GM19455 (cell line): ENCODE results near the gene UBLCP1.
"Not testable (repeated sequence)": the region's sequence is repeated elsewhere in the genome, so short reads cannot be mapped to it uniquely, and the experiment has no call there.

ENCODE experiments used
- ATAC-seq: cut with Tn5 transposase; IDR thresholded peaks from one replicate; pipeline ENCODE4 v1.9.1; 2021; ENCODE audit not compliant: unreplicated experiment

Gene UBLCP1

GRCh38 chr5:159262859-159263568 is at the start of gene UBLCP1:
UBLCP1 (plus strand) TSS chr5:159263290; CDS start chr5:159268916, 5,626 bp downstream.
- peak; percentile 94 for ATAC-seq

GRCh38 chr5:159214486-159215271 is 48.4 kb upstream of the UBLCP1 start:
- no peak for ATAC-seq

- no peak for ATAC-seq
Observed at GRCh38 chr5:159215886-159216285, 47.2 kb upstream of the UBLCP1 start.

GRCh38 chr5:159216454-159216853 is 46.6 kb upstream of the UBLCP1 start:
- no peak for ATAC-seq

GRCh38 chr5:159217236-159217635 is 45.9 kb upstream of the UBLCP1 start:
- no peak for ATAC-seq

GRCh38 chr5:159218595-159219023 is 44.5 kb upstream of the UBLCP1 start:
- no peak for ATAC-seq

GRCh38 chr5:159220206-159220605 is 42.9 kb upstream of the UBLCP1 start:
- ATAC-seq: no peak

- no peak for ATAC-seq
Observed at GRCh38 chr5:159223469-159223868, 39.6 kb upstream of the UBLCP1 start.

GRCh38 chr5:159224471-159224870 is 38.6 kb upstream of the UBLCP1 start:
- ATAC-seq: no peak

- no peak for ATAC-seq
Observed at GRCh38 chr5:159226451-159226850, 36.6 kb upstream of the UBLCP1 start.

GRCh38 chr5:159227452-159227851 is 35.6 kb upstream of the UBLCP1 start:
- ATAC-seq: no peak

- ATAC-seq: not testable (repeated sequence)
Observed at GRCh38 chr5:159228097-159228496, 35.0 kb upstream of the UBLCP1 start.

GRCh38 chr5:159230657-159231056 is 32.4 kb upstream of the UBLCP1 start:
- no peak for ATAC-seq

- no peak for ATAC-seq
Observed at GRCh38 chr5:159231167-159231566, 31.9 kb upstream of the UBLCP1 start.

GRCh38 chr5:159235871-159236520 is 27.1 kb upstream of the UBLCP1 start:
- ATAC-seq: not testable (repeated sequence)

GRCh38 chr5:159240301-159240870 is 22.7 kb upstream of the UBLCP1 start:
- ATAC-seq: no peak

- ATAC-seq: no peak
Observed at GRCh38 chr5:159241946-159242552, 21.0 kb upstream of the UBLCP1 start.

- no peak for ATAC-seq
Observed at GRCh38 chr5:159242656-159243055, 20.4 kb upstream of the UBLCP1 start.

- no peak for ATAC-seq
Observed at GRCh38 chr5:159243385-159243784, 19.7 kb upstream of the UBLCP1 start.

- ATAC-seq: no peak
Observed at GRCh38 chr5:159244163-159244562, 18.9 kb upstream of the UBLCP1 start.

GRCh38 chr5:159244890-159245289 is 18.2 kb upstream of the UBLCP1 start:
- no peak for ATAC-seq
